ENCODE data around the gene KLF17.

- TF ChIP-seq, protein P1, sequence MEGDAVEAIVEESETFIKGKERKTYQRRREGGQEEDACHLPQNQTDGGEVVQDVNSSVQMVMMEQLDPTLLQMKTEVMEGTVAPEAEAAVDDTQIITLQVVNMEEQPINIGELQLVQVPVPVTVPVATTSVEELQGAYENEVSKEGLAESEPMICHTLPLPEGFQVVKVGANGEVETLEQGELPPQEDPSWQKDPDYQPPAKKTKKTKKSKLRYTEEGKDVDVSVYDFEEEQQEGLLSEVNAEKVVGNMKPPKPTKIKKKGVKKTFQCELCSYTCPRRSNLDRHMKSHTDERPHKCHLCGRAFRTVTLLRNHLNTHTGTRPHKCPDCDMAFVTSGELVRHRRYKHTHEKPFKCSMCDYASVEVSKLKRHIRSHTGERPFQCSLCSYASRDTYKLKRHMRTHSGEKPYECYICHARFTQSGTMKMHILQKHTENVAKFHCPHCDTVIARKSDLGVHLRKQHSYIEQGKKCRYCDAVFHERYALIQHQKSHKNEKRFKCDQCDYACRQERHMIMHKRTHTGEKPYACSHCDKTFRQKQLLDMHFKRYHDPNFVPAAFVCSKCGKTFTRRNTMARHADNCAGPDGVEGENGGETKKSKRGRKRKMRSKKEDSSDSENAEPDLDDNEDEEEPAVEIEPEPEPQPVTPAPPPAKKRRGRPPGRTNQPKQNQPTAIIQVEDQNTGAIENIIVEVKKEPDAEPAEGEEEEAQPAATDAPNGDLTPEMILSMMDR (IDR thresholded peaks at IDR 0.05; ENCODE audit: low read depth, low read length): no peak
- TF ChIP-seq EZH2phosphoT487 (IDR thresholded peaks at IDR 0.05; ENCODE audit: low read depth): no peak
These were observed 11.2 kb downstream of the KLF17 start for GRCh38 chr1:44129616-44130500.
